ENCODE measurements around the gene CRYBG2. TPM values are rescaled to one million over a fixed set of nuclear protein-coding genes. Genes with fewer than 3 reads are reported as not detected.

Gene CRYBG2
- total and polyA plus RNA-seq, 10 of the 15 experiments (the other 5 are each of a cell fraction or from before 2014, with no cell fraction given) = 0.03 to 1.2 (median 0.11) TPM; not detected in 4

DNA sequence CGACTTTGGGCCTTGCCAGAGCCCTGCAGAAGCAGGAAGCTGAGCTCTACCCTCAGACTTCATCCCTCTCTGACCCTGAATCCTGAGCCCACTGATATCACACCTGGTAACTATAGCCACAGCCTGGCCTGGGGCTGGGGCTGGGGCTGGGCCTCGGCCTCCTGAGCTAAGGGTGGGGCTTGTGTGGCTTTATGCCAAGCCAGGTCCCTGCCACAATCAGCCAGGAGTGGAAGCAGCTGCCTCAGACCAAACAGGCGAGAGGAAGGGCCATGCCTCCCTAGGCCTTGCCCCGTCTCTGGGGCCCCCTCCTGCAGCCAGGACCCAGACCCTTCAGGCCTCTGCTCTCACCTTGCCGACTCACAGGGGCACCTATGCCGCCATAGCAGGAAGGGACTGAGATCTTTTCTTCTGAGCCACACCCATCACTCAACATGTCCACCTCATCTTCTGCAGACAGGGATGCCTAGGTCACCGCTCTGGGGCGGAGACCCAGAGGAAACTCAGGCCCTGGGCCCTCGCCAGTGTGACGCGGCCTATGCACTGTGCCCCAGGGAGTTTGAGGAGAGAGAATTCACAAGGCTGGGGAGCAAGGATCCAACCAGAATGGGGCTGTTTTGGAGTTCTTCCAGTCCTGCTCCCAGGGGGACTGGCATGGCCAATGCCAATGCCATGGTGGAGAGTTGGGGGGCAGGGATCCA is 53.2 kb downstream of the CRYBG2 start:
- Histone ChIP-seq H3K79me2 (ENCODE audit: control insufficient read depth, insufficient read depth, low read length) (no peaks in the 10 kb centered on the region; the same call in 1 of the 2 replicates), H3K27ac (ENCODE audit: control insufficient read depth, insufficient read depth) (no peak overlapping the region), H3K4me1 (ENCODE audit: control insufficient read depth, insufficient read depth, low read length) (peaks cover 3% of the 10 kb centered on the region), H3K9me3 (replicated peaks; ENCODE audit: control insufficient read depth, insufficient read depth, low read length) (no peaks in the 10 kb centered on the region), H4K20me1 (ENCODE audit: control insufficient read depth, insufficient read depth) (no peaks in the 10 kb centered on the region), H3K4me2 (ENCODE audit: control insufficient read depth, insufficient read depth) (no peak overlapping the region), H3K9ac (ENCODE audit: control insufficient read depth, insufficient read depth, low read length) (no peak overlapping the region), H3K27me3 (replicated peaks in 1 of 2; ENCODE audit: control insufficient read depth in 2 of 2, insufficient read depth in 2 of 2, low read length in 1 of 2) (no peaks in the 10 kb centered on the region), H2AFZ (ENCODE audit: control insufficient read depth, low read depth, low read length) (no peak overlapping the region), H3K36me3 (ENCODE audit: control insufficient read depth in 2 of 2, insufficient read depth in 2 of 2, low read length in 1 of 2) (no peaks in the 10 kb centered on the region; a peak in 1 of 4 replicates), H3K4me3 (no peak overlapping the region)
- no peak for TF ChIP-seq CHD4 (IDR thresholded peaks at IDR 0.05)
- ChIA-PET RAD21 (ENCODE audit: unreplicated experiment) (interaction anchor here (0.6 to 1.4 kb wide), 3 partner anchors 12 to 14 kb away, joined by 3 to 4 read pairs (median 4); no protein-coding TSS in a partner anchor), CTCF (interaction anchor here (1.1 to 2.4 kb wide), 4 partner anchors 12 to 67 kb away, joined by 3 to 5 read pairs (median 3); partner anchors contain the start of gene CEP85), SMC1A (ENCODE audit: uncharacterized antibody, unreplicated experiment) (interaction anchor here (2.3 kb wide), 1 partner anchor 12 kb away, joined by 8 read pairs; no protein-coding TSS in a partner anchor), POLR2A (no interaction called here)
- FAIRE-seq (no peak), ATAC-seq (no peak), DNase-seq (ENCODE audit: low read depth, low spot score) (no peak)
- in situ Hi-C loops (cut with MboI) (no loop called here), intact Hi-C loops (cut with micrococcal nuclease; ENCODE audit: unreplicated experiment) (no loop called here)
- no TSS peak for BruUV-seq (replicated peaks)
- 84% methylated on average over 11 of the region's 11 CpGs for WGBS (ENCODE audit: insufficient coverage, insufficient replicate concordance, low lambda C conversion rate, missing lambda C conversion rate)

DNA sequence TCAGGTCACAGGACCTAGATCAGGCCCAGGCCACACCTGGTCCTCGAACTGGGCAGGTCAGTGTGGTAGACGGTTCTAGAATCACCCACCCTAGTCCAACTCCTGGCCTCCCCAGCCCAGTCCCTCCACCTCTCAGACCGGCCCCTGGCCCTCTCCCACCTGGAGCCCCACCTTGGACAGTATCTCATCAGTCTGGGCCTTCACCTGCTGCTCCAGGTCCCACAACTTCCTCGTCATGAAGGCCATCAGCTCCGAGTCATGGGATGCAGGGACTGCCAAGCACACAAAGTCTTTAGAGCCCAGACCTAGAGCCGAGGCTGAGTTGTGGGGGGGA is 56.2 kb downstream of the CRYBG2 start:
- Histone ChIP-seq H3K79me2 (ENCODE audit: control insufficient read depth, insufficient read depth, low read length) (no peaks in the 10 kb centered on the region), H3K4me2 (ENCODE audit: control insufficient read depth, insufficient read depth) (no peak overlapping the region), H3K27me3 (replicated peaks in 1 of 2; ENCODE audit: control insufficient read depth in 2 of 2, insufficient read depth in 2 of 2, low read length in 1 of 2) (no peaks in the 10 kb centered on the region), H3K4me1 (ENCODE audit: control insufficient read depth, insufficient read depth, low read length) (no peaks in the 10 kb centered on the region), H4K20me1 (ENCODE audit: control insufficient read depth, insufficient read depth) (no peaks in the 10 kb centered on the region), H3K9me3 (replicated peaks; ENCODE audit: control insufficient read depth, insufficient read depth, low read length) (no peaks in the 10 kb centered on the region), H3K36me3 (ENCODE audit: control insufficient read depth in 2 of 2, insufficient read depth in 2 of 2, low read length in 1 of 2) (no peaks in the 10 kb centered on the region; a peak in 1 of 4 replicates), H3K4me3 (no peak overlapping the region), H3K27ac (ENCODE audit: control insufficient read depth, insufficient read depth) (no peak overlapping the region), H2AFZ (ENCODE audit: control insufficient read depth, low read depth, low read length) (no peak overlapping the region), H3K9ac (ENCODE audit: control insufficient read depth, insufficient read depth, low read length) (no peak overlapping the region)
- CTCF ChIA-PET = interaction anchor here (1.7 kb wide), 1 partner anchor 9 kb away, joined by 5 read pairs; no protein-coding TSS in a partner anchor
- in situ Hi-C loops (cut with MboI) (no loop called here), intact Hi-C loops (cut with micrococcal nuclease; ENCODE audit: unreplicated experiment) (no loop called here)
- BruUV-seq (replicated peaks) = no TSS peak
- SMC1A ChIA-PET (ENCODE audit: uncharacterized antibody, unreplicated experiment) = no interaction called here
- POLR2A ChIA-PET = interaction anchor here (0.7 to 1.0 kb wide), 2 partner anchors 9 to 18 kb away, joined by 3 read pairs; no protein-coding TSS in a partner anchor
- WGBS (ENCODE audit: insufficient coverage, insufficient replicate concordance, low lambda C conversion rate, missing lambda C conversion rate) = 72% methylated on average over 6 of the region's 6 CpGs
- DNase-seq (ENCODE audit: low read depth, low spot score) (no peak), FAIRE-seq (no peak), ATAC-seq (no peak)
- no peak for TF ChIP-seq FOXK2 (IDR thresholded peaks at IDR 0.05)
- TF ChIP-seq SP1 (IDR thresholded peaks at IDR 0.05; ENCODE audit: low read depth, low read length) = no peak
- TF ChIP-seq ZNF24 (IDR thresholded peaks at IDR 0.05) = no peak
- TF ChIP-seq, protein P1, sequence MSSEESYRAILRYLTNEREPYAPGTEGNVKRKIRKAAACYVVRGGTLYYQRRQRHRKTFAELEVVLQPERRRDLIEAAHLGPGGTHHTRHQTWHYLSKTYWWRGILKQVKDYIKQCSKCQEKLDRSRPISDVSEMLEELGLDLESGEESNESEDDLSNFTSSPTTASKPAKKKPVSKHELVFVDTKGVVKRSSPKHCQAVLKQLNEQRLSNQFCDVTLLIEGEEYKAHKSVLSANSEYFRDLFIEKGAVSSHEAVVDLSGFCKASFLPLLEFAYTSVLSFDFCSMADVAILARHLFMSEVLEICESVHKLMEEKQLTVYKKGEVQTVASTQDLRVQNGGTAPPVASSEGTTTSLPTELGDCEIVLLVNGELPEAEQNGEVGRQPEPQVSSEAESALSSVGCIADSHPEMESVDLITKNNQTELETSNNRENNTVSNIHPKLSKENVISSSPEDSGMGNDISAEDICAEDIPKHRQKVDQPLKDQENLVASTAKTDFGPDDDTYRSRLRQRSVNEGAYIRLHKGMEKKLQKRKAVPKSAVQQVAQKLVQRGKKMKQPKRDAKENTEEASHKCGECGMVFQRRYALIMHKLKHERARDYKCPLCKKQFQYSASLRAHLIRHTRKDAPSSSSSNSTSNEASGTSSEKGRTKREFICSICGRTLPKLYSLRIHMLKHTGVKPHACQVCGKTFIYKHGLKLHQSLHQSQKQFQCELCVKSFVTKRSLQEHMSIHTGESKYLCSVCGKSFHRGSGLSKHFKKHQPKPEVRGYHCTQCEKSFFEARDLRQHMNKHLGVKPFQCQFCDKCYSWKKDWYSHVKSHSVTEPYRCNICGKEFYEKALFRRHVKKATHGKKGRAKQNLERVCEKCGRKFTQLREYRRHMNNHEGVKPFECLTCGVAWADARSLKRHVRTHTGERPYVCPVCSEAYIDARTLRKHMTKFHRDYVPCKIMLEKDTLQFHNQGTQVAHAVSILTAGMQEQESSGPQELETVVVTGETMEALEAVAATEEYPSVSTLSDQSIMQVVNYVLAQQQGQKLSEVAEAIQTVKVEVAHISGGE (CRISPR knock-in tag; IDR thresholded peaks at IDR 0.05) = no peak
- TF ChIP-seq, protein P2, sequence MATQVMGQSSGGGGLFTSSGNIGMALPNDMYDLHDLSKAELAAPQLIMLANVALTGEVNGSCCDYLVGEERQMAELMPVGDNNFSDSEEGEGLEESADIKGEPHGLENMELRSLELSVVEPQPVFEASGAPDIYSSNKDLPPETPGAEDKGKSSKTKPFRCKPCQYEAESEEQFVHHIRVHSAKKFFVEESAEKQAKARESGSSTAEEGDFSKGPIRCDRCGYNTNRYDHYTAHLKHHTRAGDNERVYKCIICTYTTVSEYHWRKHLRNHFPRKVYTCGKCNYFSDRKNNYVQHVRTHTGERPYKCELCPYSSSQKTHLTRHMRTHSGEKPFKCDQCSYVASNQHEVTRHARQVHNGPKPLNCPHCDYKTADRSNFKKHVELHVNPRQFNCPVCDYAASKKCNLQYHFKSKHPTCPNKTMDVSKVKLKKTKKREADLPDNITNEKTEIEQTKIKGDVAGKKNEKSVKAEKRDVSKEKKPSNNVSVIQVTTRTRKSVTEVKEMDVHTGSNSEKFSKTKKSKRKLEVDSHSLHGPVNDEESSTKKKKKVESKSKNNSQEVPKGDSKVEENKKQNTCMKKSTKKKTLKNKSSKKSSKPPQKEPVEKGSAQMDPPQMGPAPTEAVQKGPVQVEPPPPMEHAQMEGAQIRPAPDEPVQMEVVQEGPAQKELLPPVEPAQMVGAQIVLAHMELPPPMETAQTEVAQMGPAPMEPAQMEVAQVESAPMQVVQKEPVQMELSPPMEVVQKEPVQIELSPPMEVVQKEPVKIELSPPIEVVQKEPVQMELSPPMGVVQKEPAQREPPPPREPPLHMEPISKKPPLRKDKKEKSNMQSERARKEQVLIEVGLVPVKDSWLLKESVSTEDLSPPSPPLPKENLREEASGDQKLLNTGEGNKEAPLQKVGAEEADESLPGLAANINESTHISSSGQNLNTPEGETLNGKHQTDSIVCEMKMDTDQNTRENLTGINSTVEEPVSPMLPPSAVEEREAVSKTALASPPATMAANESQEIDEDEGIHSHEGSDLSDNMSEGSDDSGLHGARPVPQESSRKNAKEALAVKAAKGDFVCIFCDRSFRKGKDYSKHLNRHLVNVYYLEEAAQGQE (IDR thresholded peaks at IDR 0.05; ENCODE audit: low read depth, low read length) = no peak
- no peak for TF ChIP-seq PAX8 (IDR thresholded peaks at IDR 0.05)
- no peak for TF ChIP-seq CREB1 (IDR thresholded peaks at IDR 0.05; ENCODE audit: low read depth)
- TF ChIP-seq SUPT20H (IDR thresholded peaks at IDR 0.05; ENCODE audit: borderline replicate concordance, control insufficient read depth, low read depth, low read length) = no peak
- RAD21 ChIA-PET (ENCODE audit: unreplicated experiment) = interaction anchor here (0.8 kb wide), 1 partner anchor 18 kb away, joined by 3 read pairs; no protein-coding TSS in a partner anchor

All from GM12878 (cell line).